Measurements from ENCODE around the gene OPN1SW.

OPN1SW gene

DNA sequence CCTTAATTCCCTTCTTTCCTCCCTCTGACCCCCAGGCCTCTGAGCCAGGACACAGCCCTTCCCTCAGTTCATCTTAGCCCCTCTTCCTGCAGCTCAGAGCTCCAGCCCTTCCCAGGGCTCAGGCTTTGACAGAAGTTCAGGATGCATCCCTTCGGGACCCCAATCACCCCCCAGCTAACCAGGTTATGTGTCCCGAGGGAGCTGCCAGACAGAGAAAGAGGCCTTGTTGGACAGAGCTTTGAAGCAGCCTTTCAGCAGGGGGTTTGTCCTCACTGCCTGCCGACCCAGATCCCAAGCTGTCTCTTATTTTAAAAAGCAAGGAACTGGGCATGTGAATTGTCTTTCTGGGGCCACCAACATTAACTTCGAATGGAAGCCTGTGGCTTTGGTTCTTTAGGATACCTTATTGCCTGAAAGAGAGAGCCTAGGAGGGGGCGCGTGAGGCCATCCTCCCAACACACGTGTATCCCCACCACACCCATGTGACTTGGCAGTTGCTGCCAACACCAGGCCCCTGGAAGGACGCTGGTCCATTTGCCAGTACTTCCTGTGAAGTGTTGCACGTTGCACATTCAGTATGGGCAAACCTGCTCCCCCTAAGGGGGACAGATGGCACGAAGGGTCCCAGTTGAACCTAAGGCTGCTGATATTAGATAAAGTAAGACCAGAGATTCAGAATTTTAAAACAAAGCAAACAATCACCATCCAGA lies 17.0 kb upstream of the OPN1SW start:
- DNase-seq = no peak

GRCh38 chr7:128791972-128792327 lies 16.4 kb upstream of the OPN1SW start:
- DNase-seq = no peak

DNA sequence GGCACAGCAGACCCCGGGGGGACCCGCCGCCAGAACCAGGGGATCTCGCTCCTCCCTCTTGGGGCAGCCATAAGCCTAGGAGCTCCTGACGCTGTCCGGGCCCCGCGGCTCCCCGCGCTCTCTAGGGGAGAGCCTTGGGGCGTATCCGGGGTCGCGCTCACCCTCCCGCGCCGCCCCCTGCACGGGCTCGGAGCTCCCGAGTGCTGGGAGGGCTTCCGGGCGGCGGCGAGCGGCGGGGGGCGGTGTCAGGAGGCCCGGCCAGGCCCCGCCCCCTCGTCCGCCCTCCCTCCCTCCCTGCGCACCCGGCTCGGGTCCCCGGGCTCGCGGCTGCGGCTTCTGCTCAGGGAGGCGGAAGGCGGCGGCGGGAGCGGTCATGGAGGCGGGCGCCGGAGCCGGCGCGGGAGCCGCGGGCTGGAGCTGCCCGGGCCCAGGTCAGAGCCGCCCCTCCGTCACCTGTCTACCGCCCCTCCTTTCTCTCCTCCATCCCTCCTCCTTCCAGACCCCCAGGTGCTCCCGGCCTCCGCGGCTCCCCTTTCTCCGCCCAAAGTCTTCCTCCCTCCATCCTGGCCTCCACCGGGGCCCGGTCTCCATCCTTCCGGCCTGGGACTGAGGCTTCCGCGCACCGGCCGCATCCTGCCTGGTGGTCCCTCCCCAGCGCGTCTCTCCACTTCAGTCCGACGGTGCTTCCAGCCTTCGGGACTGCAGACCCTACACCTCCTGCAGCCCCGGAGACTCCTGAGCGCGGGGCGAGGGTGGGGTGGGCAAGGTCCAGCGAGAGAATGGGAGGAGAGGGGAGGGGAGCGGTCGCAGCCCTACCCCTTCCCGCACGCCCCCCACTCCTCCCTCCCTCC lies 15.8 kb upstream of the OPN1SW start, which contains the start of gene CCDC136:
Gene CCDC136 (plus strand): TSS at position 848 of the 851 bp plus-strand sequence. CDS start 444 bp downstream, outside the sequence.
- peak in 1 of 2 donors; percentile 65 for DNase-seq

GRCh38 chr7:128790315-128791041 lies 14.9 kb upstream of the OPN1SW start:
- DNase-seq = no peak

GRCh38 chr7:128788446-128789412 lies 13.1 kb upstream of the OPN1SW start:
- DNase-seq = no peak

GRCh38 chr7:128785738-128786137 lies 10.1 kb upstream of the OPN1SW start:
- no peak for DNase-seq

DNA sequence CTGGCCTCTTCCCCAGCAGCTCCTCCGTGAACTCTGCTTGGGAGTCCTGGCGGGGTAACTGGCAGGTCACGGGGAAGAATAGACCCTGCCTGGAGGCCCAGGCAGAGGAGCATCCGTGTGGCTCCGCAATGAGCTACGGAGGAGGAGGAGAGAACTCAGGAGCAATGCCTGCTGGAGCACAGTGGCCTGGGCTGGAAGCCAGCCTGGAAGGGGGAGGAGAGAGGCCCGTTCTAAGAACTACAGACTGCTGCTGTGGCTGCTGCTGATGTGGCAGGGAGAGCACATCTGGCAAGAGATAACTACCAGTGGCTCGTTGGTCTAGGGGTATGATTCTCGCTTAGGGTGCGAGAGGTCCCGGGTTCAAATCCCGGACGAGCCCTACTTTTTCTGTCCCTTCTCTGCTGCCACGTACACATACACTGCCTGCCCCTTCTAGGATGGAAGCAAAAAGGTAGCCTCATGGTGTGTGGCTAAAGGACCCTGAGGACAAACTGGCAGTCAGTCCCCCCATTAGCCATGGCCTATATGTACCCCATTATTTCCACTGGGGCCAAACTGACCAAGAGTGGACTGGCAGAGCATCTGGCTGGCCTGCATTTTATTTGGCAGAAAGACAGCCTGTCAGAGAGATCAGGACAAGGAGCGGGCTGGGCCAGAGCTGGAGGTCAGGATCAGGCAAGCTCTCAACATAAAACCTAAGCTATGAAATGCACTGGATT lies 7.7 kb upstream of the OPN1SW start:
- DNase-seq = peak; percentile 16 to 45

GRCh38 chr7:128781851-128782250 lies 6.3 kb upstream of the OPN1SW start:
- DNase-seq = no peak

DNA sequence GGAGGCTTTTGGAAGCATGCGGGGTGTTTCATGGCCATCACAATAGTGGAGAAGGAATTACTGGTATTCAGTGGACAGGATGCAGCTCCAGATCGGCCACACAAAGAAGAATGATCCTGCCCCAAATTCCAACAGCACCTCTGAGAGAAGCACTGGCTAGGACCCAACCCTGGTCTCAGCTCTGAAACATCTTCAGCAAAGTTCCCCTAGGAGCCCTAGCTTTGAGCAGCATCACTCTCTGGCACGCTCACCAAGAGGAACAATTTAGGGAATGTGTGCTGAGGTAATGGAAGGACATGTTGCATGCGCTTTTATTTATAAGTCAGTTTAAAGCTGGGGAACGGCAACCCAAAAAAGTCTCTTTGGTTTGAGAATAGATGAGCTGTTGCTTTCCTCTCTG lies 5.5 kb upstream of the OPN1SW start:
- DNase-seq = no peak

DNA sequence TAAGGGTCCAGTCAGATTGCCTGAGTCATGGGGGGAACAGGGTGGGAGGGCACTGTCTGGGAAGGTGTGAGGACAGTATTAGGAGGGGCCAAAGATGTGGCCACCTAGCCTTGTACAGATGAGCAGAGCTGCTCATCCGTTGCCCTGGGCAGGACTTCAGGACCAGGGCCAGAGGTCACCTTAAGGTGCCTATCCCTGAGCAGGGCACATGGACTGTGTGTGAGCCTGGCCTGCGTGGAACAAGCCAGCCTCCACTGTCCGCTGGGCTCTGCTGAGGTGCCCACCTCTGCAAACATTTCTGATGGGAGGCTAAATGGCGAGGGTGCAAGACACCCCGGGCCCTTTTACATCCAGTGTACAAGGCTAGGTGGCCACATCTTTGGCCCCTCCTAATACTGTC lies 3.4 kb upstream of the OPN1SW start:
- DNase-seq = no peak

DNA sequence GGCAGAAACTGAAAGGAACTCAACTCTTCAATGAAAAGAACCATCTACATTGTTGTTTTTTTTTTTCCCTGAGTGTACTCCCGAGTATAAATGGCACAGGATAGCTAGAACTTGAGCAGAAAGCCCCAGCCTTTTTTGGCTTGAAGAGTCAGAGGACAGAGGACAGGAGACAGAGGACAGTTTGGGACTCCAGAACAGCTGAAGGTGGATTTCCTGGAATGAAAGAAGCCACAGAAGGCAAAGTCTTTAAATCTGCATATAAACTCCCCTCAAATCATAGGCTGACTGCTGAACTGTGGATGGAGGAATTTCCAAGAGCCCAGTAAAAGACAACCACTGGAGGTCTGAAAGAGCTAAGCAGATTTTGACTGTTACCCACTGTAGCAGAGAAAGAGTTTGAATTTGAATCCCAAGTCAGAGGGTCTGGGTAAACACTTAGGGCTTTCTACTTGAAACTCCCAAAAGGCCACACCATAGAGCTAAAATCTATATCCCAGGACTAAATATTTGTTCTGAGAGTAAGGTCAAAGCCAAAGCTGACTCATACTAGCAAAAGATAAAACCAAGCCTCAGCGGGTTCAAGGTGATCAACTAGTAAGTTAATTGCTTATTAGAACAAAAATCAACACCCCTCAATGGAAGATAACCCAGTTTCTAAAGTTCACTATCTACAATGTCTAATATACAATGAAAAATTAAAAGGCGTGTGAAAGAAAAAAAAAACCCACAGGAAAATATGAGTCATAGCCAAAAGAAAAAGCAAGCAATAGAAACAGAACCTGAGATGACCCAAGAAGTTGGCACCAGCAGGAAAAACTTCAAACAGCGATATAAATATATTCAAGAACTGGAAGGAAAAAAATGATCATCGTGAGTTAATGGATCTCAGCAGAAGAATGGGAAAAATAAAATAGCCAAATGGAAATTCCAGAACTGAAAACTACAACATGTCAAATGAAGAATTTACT lies 1.8 kb upstream of the OPN1SW start:
- no peak for DNase-seq

GRCh38 chr7:128774921-128775320 lies 673 bp downstream of the OPN1SW start:
- DNase-seq = no peak

DNA sequence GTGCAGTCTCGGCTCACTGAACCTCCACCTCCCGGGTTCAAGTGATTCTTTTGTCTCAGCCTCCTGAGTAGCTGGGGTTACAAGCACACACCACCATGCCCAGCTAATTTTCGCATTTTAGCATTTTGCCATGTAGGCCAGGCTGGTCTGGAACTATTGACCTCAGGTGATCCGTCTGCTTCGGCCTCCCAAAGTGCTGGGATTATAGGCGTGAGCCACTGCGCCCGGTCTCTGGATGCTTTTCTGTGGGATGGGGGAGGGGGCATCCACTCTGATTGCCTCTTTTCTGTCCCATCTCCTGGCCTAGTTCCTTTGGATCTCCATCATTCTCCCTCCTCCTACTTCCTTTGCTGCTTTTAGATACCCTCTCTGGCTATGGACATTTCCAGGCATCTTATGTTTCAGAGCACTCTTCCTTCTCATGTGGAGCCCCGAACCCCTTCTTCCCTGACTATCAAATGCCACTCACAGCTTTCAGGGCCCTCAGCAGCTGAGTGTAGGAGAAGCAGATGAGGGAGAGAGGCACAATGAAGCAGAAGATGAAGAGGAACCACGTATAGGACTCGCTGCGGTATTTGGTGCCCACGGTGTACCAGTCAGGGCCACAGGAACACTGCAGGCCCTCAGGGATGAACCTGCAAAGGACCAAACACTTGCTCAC lies 1.4 kb downstream of the OPN1SW start:
- DNase-seq = no peak

- DNase-seq = no peak
These were observed 2.0 kb downstream of the OPN1SW start for GRCh38 chr7:128773604-128774003.

DNA sequence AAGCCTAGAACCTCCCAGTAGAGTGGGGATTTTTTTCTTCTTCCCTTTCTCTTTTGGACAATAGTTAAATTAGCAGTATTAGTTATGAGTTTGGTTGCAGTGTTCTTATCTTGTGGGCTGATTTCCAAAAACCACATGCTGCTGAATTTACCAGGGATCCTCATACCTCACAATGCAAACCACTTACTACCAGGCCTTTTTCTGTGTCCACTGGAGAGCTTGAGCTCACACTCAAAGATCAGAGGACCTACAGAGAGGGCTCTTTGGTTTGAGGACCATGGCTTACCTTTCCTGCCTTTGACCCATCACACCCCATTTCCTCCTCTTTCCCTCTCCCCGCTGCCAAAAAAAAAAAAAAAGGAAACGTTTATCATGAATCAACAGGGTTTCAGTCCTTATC lies 5.4 kb downstream of the OPN1SW start:
- no peak for DNase-seq

GRCh38 chr7:128767475-128768110 lies 8.0 kb downstream of the OPN1SW start:
- DNase-seq = no peak

DNA sequence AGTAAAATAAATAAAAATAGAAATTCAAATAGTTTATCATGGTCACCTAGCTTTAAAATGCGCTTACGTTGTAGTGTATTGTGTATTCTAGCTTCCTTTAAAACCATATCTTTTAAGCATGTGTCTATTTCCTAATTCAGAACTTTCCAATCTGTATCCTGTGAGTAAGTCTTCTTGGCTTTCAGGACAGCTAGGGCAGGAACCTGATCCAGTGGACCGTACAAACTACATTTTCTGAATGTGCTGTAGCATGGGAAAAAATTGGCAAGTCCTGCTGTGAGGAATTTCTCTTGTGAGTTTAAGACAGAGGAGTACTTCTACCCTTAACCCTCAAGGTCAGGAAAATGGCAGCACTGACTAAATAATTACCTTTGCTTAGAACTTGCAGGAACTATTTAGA lies 12.1 kb downstream of the OPN1SW start:
- DNase-seq = no peak

- no peak for DNase-seq
These were observed 16.4 kb downstream of the OPN1SW start for GRCh38 chr7:128759242-128759641.

DNA sequence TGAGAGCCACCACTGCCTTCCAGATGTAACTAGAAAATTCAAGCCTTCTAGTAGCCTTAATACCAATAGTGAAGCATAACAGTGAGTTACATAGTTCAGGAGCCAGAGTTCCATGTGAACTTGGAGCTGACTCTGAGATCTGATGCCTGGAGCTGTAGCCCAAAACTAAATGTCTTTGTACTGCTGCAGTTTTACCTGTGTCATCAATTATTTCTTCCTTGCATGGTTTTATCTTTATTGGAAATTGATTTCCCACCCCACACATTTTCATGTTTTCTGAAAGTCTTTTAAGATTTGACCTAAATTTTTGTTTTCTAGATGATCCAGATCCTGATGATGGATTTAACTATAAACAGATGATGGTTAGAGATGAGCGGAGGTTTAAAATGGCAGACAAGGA lies 17.0 kb downstream of the OPN1SW start:
- no peak for DNase-seq
